DMS53 (cell line): ENCODE measurements around the gene MTMR10.

ENCODE experiments used
- DNase-seq: peaks from one replicate; lab custom pipeline; 2025; lab: John Stamatoyannopoulos, UW

The MTMR10 gene

GRCh38 chr15:30956216-30957124 is 35.0 kb downstream of the MTMR10 start:
- no peak for DNase-seq

DNA sequence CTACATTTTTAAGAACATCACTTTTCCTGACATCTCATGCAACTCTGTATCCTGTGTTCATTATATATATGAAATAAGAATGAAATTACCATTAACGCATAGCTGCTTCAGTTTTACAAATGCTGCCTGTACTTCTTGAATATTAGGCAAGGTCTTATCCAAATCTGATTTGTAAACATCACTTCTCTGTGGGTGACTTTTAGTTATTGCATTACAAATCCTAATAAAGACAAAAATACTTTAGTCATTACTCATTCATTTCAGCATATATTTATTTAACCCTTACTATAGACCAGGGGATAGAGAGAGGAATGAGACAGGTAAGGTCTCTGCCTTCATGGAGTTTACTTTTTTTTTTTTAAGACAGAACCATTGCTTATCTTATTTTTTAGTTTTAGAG is 36.8 kb downstream of the MTMR10 start:
- no peak for DNase-seq

DNA sequence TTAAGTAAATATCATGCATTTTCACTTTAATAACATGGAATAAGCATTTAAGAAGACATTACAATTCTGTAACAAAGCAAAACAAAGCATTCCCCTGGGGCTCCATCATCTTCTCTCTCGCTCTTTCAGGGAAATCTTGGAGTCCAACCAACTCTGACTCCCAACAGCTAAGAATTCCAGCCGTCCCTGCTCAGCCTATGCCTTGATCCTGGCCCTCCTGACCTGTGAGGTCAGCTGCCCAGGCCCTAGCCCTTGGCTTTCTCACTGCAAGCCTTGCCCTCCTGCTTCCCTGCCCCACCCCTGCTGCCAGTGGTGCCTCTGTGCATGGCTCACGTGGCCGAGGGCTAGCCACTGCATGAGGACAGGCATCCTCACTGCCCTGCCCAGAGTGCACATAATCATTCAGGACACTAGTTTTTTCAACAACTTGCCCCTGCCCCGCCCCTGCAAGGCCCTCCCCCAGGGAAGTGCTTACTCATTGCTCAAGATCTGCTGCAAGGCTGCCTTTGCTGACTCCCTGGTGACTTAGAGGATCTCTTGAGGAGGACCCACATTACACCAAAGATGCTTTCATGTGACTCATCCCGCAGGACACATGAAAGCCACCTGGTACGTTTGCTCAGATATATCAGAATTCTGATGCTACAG is 37.6 kb downstream of the MTMR10 start:
- no peak for DNase-seq

DNA sequence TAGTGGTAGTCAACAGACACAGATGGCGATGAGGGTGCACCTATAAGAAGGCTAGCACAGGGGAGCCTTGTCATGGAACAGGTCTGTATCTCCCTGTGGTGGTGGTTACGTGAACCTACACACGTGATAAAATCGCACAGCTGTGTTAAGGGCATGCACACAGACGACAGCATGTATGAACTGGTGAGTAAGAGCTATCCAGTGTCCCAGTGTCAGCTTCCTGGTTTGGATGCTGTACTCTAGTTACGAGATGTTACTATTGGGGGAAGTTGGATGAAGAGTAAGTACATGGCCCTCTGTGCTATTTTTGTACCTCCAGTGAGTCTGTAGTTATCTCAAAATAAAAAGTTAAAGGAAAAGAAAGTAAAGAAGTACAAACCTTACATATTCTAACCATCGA is 38.2 kb downstream of the MTMR10 start:
- no peak for DNase-seq

DNA sequence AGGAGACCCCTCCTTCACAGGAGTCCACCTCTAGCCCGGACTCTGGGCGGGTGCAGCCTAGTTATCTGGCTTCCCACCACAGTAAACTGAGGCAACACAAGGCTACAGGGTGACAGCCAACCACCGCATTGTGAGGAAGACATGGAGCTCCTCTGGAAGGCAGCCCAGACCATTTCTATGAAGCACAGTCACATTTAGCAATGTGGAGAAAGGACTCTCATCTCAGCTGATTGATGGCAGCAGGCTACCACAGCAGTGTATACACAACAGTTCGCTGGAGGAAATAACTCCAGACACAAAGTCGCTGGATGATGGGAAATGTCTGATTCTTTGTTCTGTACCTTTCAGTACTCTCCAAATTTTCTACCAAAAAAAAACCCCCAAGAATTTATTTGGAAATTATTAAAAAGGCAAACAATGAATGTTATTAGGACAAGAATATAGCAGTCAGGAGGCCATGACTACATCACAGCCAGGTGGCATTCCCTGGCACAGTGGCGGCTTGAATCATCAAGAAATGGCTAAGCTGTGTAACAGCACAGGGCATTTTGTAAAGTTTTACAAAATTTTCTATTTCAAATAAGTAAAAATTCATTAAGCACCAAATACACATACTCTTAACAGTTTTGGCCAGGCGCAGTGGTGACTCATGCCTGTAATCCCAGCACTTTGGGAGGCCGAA is 47.6 kb downstream of the MTMR10 start:
- DNase-seq: no peak

DNA sequence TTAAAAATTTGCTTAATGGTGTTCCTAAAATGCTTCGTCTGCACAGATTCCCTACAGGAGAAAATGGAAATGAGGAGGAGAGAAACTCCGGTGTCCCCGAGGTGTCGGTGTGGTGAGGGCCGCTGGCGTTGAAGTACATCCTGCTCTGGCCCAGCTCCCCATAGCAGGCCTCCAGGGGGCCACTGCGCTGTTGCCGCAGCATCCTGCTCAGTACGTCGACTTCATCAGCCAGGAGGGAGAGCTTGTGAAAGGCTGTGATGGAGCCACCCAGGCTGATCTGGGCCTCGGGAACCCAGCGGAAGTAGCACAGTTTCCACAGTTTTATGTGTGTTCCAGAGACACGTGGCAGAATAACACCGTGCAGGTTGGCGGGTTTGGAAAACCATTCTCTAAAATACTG is 49.9 kb downstream of the MTMR10 start:
- DNase-seq: no peak

DNA sequence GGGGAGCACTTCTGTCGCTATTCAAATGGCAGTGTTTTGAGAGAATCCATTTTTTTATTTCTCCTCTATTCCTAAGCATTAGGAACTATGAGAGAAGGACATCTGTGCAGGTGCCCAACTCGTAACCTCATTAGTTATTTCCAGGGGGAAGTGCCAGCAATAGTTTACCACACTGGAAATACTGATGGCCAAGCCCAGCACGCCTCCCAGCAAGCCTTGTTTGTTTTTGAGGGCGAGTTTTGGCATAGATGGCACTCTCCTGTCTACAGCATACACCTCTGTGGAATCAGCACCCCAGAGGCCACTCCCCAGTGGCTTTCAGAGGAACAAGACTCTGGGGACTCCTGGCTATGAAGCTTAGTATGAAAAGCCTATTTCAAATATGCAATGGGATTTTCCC is 51.1 kb downstream of the MTMR10 start:
- no peak for DNase-seq

DNA sequence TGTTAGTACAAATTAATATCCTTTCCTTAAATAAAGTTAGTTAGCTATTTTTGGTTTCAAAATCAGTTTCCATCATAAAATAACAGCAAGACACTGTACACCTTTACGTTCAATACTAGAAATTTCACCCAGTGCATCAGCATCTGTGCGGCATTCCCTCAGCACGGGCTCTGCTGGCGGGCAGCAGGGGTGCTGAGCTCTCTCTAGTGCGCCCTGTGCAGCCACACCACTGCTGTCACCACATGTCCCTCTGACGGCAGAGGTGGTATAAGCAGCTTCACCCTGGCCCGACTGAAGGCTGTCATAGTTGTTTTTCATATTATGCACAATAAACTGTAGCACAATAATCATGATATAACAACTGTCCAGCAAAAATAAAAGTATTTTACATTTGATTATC is 52.3 kb downstream of the MTMR10 start:
- no peak for DNase-seq

DNA sequence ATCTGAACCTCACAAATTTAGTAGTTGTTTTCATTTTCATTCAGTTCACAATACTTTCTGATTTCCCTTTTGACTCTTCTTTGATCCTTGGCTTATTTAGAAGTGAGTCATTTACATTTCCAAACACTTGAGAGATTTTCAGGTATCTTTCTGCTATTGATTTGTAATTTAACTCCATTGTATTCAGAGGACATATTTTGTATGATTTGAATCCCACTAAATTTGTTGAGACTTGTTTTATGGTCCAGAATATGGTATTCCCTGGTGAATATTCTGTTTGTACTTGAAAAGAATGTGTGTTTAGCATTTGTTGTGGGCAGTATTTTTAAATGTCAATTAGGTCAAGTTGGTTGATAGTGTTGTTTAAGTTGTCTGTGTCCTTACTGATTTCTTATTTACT is 58.1 kb downstream of the MTMR10 start:
- peak; percentile 9 for DNase-seq

- no peak for DNase-seq
Observed at GRCh38 chr15:30930422-30930821, 61.0 kb downstream of the MTMR10 start.

DNA sequence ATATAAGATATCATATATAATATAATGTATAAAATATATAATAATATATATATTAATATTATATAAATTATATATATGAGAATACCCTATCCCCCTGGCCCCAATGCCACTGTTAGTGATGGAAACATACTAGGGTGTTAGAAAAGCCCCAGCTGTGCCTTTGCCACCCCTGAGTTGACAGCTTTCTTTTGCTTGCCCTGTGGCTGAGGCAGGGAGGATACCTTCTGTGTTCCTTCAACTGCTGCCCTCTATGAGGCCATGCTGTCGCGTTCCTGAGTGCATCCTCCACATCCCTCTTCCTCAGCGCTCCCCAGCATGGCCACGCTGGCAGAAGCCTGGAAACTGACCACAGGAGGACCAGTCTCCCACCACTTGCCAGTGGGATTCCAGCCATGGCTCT is 61.4 kb downstream of the MTMR10 start:
- no peak for DNase-seq

DNA sequence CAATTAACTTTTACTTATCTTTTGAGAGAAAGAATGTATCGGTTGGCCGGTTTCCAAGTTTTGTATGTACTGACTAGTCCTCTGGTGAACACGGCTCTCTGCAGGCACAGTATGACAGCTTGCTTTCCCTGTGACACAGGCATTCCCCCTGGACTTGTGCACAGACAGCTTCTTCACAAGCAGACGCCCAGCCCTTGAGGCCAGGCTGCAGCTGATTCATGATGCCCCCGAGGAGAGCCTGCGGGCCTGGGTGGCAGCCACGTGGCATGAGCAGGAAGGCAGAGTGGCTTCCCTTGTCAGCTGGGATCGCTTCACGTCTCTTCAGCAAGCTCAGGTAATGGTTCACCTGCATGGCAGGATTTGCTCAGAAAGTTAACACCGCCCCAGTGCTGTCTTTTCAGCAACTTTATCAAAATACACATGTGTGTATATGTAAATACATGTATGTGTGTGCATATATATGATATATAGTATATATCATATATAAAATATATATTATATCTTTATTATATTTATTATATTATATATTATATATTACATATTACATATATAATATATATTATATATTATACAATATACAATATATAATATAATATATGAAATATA is 62.3 kb downstream of the MTMR10 start:
- DNase-seq: peak; percentile 93

- no peak for DNase-seq
Observed at GRCh38 chr15:30928076-30928475, 63.4 kb downstream of the MTMR10 start.

DNA sequence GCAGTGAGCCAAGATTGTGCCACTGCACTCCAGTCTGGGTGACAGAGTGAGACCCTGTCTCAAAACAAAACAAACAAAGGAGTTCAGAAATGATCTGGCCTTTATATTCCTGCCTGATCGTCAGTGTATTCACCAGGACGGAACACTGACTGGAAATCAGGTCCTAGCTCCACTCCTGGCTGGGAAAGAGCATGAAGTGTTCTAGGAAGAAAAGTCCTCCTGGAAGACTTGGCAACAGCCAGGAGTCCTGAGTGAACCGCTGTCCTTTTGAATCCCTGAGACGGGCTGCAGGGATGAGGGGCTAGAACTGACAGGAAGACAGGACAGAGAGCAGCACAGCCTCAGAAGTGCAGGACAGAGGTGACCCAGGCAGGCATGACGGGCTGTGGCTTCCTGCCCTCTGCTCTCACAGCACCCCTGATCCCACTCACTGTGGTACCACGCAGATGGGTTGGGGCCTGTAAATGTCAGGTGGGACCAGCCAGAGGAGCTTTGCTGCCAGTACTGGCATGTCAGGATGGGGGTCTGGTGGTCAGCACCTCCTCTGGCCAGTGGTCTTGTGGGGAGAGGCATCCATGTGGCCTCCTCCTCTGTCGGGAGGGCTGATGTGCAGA is 64.2 kb downstream of the MTMR10 start:
- DNase-seq: no peak

DNA sequence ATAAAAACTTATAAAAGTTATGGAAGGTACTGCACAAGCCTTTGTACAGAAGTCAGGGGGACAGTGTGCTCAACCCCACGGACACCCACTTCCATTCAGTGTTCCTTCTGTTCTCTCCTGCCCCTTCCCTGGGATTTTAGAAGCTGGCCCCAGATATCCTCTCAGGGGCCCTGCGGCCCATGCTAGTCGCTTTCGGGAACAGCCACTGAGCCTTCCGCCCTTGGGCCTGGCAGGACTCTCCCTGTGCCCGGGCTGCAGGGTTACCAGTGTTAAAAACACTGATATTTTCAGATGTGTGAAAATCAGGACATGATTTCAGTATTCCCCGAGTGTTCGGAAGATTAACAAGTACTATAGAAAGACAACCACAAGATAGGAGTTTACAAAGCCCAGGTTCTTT is 65.3 kb downstream of the MTMR10 start:
- DNase-seq: no peak

GRCh38 chr15:30925686-30926085 is 65.7 kb downstream of the MTMR10 start:
- DNase-seq: no peak

DNA sequence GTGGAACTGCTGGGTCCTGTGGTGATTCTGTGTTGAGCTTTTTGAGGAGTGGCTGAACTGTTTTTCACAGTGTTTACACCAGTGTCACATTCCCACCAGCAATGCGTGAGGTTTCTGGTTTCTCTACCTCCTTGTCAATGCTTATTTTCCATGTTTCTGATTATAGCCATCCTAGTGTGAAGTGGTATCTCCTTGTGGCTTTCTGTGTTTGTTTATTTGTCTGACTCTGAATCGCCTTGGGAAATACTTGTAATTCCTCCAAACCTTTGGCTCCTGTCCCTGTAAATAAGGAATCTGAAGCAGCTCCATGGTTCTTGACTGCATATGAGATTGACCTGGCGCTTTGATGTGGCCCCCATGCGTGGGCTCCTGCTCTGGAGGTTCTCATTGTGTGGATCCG is 67.1 kb downstream of the MTMR10 start:
- DNase-seq: no peak

GRCh38 chr15:30923429-30923828 is 68.0 kb downstream of the MTMR10 start:
- DNase-seq: no peak

GRCh38 chr15:30922480-30923311 is 68.7 kb downstream of the MTMR10 start:
- DNase-seq: no peak

- DNase-seq: no peak
Observed at GRCh38 chr15:30921781-30922479, 69.5 kb downstream of the MTMR10 start.

GRCh38 chr15:30921106-30921505 is 70.3 kb downstream of the MTMR10 start:
- no peak for DNase-seq
